ENCODE results near the gene PDCD6IP.

DNA sequence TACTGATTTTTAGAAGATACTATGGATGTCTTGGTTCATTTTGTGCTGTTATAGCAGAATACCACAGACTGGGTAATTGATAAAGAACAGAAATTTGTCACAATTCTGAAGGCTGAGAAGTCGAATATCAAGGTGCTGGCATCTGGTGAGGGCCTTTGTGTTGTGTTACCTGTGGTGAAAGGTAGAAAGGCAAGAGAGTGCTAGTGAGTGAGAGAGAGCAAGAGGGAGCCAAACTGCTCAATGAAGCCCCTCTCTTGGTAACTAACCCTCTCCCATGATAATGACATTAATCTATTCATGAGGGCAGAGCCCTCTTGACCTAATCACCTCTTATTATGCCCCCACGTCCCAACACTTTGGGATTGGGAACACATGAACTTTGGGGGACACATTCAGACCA, 31.3 kb downstream of the PDCD6IP start:
- TF ChIP-seq, protein P1, sequence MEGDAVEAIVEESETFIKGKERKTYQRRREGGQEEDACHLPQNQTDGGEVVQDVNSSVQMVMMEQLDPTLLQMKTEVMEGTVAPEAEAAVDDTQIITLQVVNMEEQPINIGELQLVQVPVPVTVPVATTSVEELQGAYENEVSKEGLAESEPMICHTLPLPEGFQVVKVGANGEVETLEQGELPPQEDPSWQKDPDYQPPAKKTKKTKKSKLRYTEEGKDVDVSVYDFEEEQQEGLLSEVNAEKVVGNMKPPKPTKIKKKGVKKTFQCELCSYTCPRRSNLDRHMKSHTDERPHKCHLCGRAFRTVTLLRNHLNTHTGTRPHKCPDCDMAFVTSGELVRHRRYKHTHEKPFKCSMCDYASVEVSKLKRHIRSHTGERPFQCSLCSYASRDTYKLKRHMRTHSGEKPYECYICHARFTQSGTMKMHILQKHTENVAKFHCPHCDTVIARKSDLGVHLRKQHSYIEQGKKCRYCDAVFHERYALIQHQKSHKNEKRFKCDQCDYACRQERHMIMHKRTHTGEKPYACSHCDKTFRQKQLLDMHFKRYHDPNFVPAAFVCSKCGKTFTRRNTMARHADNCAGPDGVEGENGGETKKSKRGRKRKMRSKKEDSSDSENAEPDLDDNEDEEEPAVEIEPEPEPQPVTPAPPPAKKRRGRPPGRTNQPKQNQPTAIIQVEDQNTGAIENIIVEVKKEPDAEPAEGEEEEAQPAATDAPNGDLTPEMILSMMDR (conservative IDR thresholded peaks at IDR 0.05 in 1 of 2, IDR thresholded peaks at IDR 0.05 in 1 of 2; ENCODE audit: low read depth in 1 of 2, low read length in 2 of 2), result no peak
- TF ChIP-seq EZH2 (IDR thresholded peaks at IDR 0.05; ENCODE audit: low read length, missing control alignments), result no peak
